LNCaP clone FGC (cell line): ENCODE measurements around the gene MPP1.

Experiments
- DNase-seq: peaks from one replicate; pipeline ENCODE4 v3.0.0-alpha.2; 2011; ENCODE audit warnings: low read depth
- H3K4me3 ChIP-seq: 2 replicates; pipeline ENCODE4 v1.5.1; 2011; ENCODE audit warnings: mild to moderate bottlenecking, low read depth, low read length, control low read depth
- TF ChIP-seq, protein P1 (sequence below): IDR thresholded peaks from 2 replicates; pipeline ENCODE4 v1.5.1; 2012; ENCODE audit warnings: mild to moderate bottlenecking; ENCODE audit not compliant: control insufficient read depth, insufficient read depth; ENCODE audit errors: extremely low read depth

MPP1 gene

DNA sequence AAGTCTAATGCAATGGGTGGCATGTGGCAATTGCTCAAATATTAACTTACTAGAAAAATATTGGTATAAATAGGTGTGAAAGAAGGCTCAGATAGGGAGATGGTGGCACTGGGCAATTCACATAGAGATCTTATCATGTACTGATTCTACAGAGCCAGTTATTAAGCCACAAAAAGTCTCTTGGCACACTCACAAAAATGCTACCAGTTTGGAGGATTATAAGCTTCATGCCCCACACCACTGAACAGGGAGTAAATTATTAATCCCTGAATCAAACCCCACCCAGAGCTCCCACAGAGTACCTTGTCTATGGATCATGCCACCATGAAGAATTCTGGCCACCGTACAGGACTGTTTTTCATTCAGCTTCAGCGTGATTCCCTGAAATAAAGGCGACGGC, 13.8 kb downstream of the MPP1 start:
- no peak for DNase-seq
- H3K4me3 ChIP-seq, result no peak overlapping the region
- TF ChIP-seq, protein P1, sequence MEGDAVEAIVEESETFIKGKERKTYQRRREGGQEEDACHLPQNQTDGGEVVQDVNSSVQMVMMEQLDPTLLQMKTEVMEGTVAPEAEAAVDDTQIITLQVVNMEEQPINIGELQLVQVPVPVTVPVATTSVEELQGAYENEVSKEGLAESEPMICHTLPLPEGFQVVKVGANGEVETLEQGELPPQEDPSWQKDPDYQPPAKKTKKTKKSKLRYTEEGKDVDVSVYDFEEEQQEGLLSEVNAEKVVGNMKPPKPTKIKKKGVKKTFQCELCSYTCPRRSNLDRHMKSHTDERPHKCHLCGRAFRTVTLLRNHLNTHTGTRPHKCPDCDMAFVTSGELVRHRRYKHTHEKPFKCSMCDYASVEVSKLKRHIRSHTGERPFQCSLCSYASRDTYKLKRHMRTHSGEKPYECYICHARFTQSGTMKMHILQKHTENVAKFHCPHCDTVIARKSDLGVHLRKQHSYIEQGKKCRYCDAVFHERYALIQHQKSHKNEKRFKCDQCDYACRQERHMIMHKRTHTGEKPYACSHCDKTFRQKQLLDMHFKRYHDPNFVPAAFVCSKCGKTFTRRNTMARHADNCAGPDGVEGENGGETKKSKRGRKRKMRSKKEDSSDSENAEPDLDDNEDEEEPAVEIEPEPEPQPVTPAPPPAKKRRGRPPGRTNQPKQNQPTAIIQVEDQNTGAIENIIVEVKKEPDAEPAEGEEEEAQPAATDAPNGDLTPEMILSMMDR, result no peak

DNA sequence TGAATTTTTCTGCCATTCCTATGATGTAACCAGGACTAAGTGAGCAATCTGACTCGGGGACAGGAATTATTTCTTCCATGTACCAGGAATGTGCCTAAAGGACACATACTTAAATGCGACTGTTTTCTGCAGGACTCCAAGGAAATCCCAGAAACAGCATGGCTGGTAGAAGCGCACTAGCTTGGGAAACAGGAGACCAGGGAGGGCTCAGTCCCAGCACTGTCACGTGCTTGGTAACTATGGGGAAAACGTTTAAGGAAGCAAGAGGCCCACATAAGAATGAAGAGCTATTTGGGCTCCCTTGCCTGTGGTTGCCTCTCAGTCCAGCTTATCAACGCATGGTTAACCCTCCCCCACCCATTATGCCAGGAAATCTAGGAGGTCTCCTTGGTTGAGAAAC, 19.6 kb downstream of the MPP1 start:
- no peak for DNase-seq
- TF ChIP-seq, protein P1, result no peak
- H3K4me3 ChIP-seq, result no peak overlapping the region

DNA sequence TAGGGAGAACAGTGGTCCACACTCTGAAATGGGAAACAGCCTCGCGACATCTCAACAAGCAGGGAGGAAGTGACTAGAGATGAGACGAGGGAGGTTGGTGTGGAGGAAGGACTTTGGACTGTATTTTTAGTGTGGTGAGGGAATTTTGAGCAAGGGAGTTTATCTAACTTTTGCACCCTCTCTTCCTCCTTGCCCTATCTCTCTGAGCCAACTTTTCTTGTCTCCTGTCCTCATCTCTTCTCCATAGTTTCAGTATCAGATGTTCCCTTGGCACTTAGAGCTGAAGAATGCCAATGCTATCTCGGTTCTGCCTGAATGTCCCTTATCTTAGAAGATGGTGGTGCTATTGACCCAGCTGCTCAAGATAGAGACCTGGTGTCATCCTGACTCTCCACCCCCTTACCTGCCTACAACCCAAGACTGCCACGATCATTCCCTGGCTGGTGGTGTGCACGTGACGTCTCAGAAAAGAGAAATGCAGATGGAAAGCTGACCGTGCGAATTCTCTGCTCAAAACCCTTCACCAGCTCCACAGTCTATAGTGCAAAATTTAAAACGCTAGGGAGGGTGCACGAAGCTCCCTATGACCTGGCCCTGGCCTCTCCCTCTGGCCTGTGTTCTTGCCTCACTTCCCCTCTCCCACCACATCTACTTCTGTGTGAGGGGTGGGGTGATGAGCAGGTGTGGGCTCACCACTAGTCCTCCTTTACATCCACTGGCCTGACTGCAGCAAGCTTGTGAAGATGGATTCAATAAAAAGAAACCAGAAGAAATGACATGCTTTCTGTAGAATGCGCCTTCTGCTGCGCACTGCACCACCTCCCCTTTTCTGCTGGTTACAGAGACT, 20.9 kb downstream of the MPP1 start:
- DNase-seq, result no peak
- TF ChIP-seq, protein P1, result no peak
- H3K4me3 ChIP-seq, result no peak overlapping the region

DNA sequence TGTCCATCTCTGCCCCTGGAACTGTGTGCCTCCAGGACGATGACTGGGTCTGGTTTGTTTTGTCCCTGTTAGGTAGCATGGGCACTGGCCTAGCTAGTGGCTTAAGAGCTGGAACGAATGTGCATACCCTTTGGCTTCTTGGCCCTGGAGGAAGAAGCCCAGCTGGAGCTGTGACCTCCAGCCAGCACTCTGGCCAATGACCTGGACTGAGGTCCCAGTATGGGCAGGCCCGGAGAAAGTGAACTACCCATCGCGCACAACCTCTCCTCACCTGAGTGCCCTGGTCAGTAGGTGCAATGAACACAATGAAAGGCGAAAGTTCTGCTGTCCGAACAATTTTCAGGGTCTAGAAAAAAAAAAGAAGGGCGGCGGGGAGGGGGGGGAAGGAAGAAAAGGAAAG, 24.3 kb downstream of the MPP1 start:
- TF ChIP-seq, protein P1, result no peak
- no peak for DNase-seq
- no peak overlapping the region for H3K4me3 ChIP-seq

DNA sequence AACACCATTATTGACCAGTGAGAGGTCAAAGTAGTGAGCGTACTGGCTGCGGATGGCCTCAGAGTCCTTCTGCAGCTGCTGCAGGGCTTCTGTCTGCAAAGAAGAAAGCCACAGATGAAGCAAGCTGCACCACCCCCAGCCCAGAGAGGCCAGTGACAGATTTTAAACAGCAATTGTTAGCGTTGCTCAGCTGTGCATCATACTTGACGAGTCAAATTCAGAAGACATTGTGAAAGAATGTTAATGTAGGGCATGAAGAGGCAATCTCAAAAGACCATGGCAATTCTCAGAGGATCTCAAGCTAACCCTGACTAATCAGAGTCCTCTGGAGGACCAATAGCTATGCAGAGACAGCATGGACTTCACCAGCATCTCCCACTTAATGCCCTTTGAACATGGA, 26.0 kb downstream of the MPP1 start:
- no peak overlapping the region for H3K4me3 ChIP-seq
- TF ChIP-seq, protein P1, result no peak
- no peak for DNase-seq

DNA sequence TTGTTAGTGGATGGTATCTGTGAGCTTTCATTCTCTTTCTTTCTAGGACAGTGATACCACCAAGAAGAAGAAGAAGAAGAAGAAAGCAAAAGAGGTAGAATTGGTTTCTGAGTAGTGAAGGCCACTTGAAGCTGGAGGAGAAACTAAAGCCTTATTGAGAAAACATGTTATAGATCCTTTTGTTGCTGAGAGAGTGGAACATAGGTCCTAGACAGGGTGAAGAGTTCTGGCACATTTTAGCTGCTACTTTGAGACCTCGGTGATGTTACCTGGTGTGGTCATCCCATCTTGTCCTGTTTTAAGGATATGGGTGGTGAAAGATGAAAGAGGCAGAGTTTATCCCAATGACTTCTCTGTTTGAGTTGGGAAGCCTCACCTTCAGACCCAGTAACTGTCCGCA, 28.5 kb downstream of the MPP1 start:
- TF ChIP-seq, protein P1, result no peak
- no peak overlapping the region for H3K4me3 ChIP-seq
- DNase-seq, result no peak
